Measurements from ENCODE around the gene SDHAF3.
"Not testable (repeated sequence)": the region's sequence is repeated elsewhere in the genome, so short reads cannot be mapped to it uniquely, and the experiment has no call there.

Gene SDHAF3

GRCh38 chr7:97126483-97127171 is 9.1 kb downstream of the SDHAF3 start:
- no peak for DNase-seq

- DNase-seq = no peak
Measured at GRCh38 chr7:97128736-97129135, 11.2 kb downstream of the SDHAF3 start.

GRCh38 chr7:97130417-97131139 is 13.1 kb downstream of the SDHAF3 start:
- no peak for DNase-seq

- no peak for DNase-seq
Measured at GRCh38 chr7:97133159-97133558, 15.7 kb downstream of the SDHAF3 start.

GRCh38 chr7:97138830-97139229 is 21.3 kb downstream of the SDHAF3 start:
- DNase-seq = no peak

GRCh38 chr7:97145068-97145467 is 27.6 kb downstream of the SDHAF3 start:
- peak; percentile 2 for DNase-seq

- DNase-seq = no peak
Measured at GRCh38 chr7:97149843-97150242, 32.3 kb downstream of the SDHAF3 start.

GRCh38 chr7:97155897-97156418 is 38.5 kb downstream of the SDHAF3 start:
- no peak for DNase-seq

GRCh38 chr7:97159984-97160383 is 42.5 kb downstream of the SDHAF3 start:
- DNase-seq = not testable (repeated sequence)

GRCh38 chr7:97161609-97162008 is 44.1 kb downstream of the SDHAF3 start:
- DNase-seq = not testable (repeated sequence)

GRCh38 chr7:97166308-97166707 is 48.8 kb downstream of the SDHAF3 start:
- DNase-seq = no peak

- no peak for DNase-seq
Measured at GRCh38 chr7:97167176-97167575, 49.7 kb downstream of the SDHAF3 start.

- DNase-seq = no peak
Measured at GRCh38 chr7:97167749-97168148, 50.3 kb downstream of the SDHAF3 start.

GRCh38 chr7:97174303-97174702 is 56.8 kb downstream of the SDHAF3 start:
- no peak for DNase-seq

- peak; percentile 10 for DNase-seq
Measured at GRCh38 chr7:97179454-97180104, 62.1 kb downstream of the SDHAF3 start.

GRCh38 chr7:97187067-97187466 is 69.6 kb downstream of the SDHAF3 start:
- DNase-seq = no peak

GRCh38 chr7:97196174-97196573 is 78.7 kb downstream of the SDHAF3 start:
- not testable (repeated sequence) for DNase-seq

GRCh38 chr7:97198596-97198995 is 81.1 kb downstream of the SDHAF3 start:
- DNase-seq = no peak

- DNase-seq = no peak
Measured at GRCh38 chr7:97200018-97200417, 82.5 kb downstream of the SDHAF3 start.

- no peak for DNase-seq
Measured at GRCh38 chr7:97203957-97204356, 86.5 kb downstream of the SDHAF3 start.

GRCh38 chr7:97204821-97205220 is 87.3 kb downstream of the SDHAF3 start:
- DNase-seq = no peak

GRCh38 chr7:97215556-97215955 is 98.1 kb downstream of the SDHAF3 start:
- DNase-seq = no peak

- DNase-seq = no peak
Measured at GRCh38 chr7:97218767-97219166, 101.3 kb downstream of the SDHAF3 start.

GRCh38 chr7:97219237-97219636 is 101.7 kb downstream of the SDHAF3 start:
- no peak for DNase-seq
